Embryonic facial prominence (tissue), 1 donor: ENCODE measurements around the gene DYNC2LI1.

Experiments
- DNase-seq: peaks from one replicate; pipeline ENCODE4 v3.0.0-alpha.2; 2016; ENCODE audit errors: extremely low spot score

The DYNC2LI1 gene

GRCh38 chr2:43814711-43815110, 40.9 kb downstream of the DYNC2LI1 start:
- no peak for DNase-seq

GRCh38 chr2:43818761-43819160, 44.9 kb downstream of the DYNC2LI1 start:
- no peak for DNase-seq

GRCh38 chr2:43819491-43820163, 45.8 kb downstream of the DYNC2LI1 start:
- DNase-seq, result no peak

GRCh38 chr2:43822839-43823238, 49.0 kb downstream of the DYNC2LI1 start:
- no peak for DNase-seq

DNA sequence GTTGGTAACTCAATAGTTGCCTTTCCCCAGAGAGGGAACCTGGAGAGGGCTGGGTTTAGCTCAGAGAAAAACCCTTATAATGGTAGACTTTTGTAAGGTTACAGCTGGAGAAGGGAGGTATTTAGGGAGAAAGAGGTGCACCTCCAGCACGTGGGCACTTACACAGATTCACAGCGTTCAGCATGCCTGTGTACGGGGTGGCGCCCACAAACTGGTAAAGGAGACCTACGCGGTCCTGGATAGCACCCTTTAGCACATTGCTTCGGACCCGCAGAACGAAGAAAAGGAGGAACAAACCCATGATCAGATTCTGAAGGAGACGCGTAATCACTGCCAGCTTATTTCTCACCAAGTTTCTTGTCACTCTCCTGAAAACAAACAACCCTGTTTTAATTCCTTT, 49.9 kb downstream of the DYNC2LI1 start:
- DNase-seq, result no peak

DNA sequence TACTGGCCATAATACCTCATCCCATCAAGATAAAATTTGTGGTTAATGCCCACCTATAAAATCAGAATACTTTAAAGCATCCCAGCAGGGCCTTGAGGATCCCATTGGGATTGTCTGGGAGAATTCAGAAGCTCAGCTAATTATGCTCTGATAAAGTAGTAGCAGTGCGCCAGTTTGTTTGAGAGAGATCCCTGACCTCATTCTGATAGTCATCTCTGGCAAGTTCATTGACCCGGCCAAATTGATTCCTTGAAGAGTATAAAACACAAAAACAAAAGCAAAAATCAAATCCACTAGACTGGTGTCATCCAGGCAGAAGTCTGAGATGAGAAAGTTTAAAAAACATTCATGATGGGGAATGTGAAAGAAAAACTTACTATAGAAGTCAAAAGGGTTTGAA, 50.7 kb downstream of the DYNC2LI1 start:
- DNase-seq, result no peak

GRCh38 chr2:43824951-43825493, 51.2 kb downstream of the DYNC2LI1 start:
- DNase-seq, result no peak

GRCh38 chr2:43825841-43826240, 52.0 kb downstream of the DYNC2LI1 start:
- DNase-seq, result no peak

- no peak for DNase-seq
Measured at GRCh38 chr2:43826305-43827250, 52.7 kb downstream of the DYNC2LI1 start.

GRCh38 chr2:43831543-43832294, 57.9 kb downstream of the DYNC2LI1 start:
- DNase-seq, result no peak

DNA sequence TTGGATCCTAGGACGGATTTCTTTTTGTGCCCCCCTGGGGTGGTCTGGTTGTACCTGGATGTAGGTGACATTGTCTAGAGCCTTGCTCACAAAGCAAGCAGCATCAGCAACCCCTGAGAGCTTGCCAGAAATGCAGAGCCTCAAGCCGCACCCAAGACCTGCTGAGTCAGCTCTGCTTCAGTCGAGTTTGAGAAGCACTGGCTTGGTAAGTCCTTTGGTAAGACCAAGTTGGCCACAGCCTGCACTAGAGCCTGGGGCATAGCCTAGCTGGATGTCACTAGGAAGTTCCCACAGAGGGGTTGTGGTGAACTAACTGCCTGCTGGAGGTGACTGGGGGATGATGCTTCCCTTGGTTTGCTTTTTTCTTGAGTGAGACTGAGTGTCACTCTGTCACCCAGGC, 58.6 kb downstream of the DYNC2LI1 start:
- no peak for DNase-seq

GRCh38 chr2:43837033-43837432, 63.2 kb downstream of the DYNC2LI1 start:
- no peak for DNase-seq

GRCh38 chr2:43837831-43838559, 64.2 kb downstream of the DYNC2LI1 start:
- DNase-seq, result no peak

DNA sequence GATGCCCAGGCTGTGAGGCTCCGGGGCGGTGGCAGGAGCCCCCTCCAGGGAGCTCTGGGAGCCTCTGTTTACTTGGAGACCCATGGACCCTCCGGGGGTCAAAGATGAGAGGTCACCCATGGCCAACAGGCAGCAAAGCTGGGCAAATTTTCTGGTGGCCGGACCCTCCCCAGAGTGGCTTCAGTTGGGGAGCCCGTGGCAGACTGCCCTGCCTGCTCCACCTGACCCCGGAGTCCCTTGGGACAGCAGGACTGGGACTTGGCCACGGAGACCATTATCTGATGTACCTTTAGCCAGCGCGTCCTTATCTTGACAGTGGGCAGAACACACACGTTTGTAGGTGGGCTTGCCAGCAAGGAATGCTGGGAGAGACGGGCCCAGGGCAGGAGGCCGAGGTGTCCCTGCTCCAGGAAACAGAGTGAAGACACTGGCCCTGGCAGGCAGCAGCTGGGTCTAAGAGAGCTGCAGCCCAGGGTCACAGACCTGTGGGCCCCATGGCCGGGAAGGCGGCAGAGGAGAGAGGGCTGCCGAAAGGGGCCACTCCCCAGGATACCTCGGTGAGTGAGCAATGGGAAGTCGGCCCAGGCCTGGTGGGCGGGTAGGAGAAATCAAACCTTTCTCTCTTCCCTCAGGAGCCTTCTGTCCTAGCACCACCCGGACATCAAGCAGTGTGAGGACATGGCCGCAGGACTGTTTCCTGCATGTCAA, 64.9 kb downstream of the DYNC2LI1 start, which contains the start of the genes ABCG5 and ABCG8:
ABCG5 (minus strand) TSS at position 280 of the 708 bp plus-strand sequence; CDS start at position 120, 160 bp downstream.
ABCG8 (plus strand) TSS at position 412 of the 708 bp plus-strand sequence; CDS start at position 495, 83 bp downstream.
- no peak for DNase-seq

DNA sequence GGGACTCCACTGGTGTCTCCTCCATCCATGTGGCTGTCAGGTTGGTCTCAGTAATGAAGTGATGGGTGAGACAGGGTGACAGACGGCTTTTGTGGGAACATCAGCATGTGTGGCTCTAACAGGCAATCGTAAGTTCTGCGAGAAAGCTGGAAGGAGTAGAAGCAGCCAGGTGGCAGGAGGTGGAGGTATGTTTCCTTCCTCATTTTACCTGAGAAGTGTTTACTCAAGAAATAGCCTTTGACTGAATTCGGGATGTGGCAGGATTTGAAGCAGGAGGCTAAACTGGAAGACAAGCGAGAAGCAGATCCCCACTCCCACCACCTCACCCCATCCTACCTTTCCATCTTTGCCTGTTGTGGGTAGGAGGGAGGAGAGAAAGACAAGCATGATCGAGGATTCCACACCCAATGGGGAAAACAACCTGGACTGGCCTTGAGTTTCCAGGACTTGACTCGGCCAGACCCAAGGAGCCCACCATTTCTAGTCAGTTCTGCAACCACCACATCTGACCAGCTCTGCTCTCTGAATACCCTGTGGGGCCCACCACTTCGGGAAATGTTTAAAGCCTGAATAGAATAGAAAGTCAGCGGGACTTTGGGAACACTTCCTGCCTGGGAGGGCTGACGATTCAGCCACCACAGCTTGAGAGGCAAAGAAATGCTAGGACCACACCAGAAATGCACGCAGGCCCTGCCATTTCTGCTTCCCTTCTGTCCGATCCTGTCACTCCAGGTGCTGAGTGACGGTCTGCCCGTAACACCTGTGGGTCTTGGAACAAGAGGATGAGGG, 66.1 kb downstream of the DYNC2LI1 start:
- no peak for DNase-seq

DNA sequence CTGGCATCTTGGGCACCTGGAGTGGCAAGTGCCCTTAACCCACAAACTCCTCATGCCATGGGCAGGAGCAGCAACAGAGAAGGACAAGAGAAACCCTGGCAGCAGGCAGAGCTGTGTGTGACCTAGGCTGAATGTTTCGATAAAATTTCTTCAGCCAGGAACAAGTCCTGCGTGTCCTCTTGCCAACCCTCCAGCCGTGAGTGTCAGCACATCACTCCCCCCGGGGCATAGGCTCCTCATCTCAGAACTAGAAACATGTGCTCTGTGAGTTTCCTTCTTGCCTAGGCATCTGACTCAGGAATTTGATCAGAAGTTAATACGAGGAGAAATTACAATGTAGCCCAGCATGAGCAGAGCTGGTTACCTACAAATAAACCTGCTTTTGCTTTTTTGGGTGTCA, 67.1 kb downstream of the DYNC2LI1 start:
- DNase-seq, result no peak

GRCh38 chr2:43841949-43842865, 68.4 kb downstream of the DYNC2LI1 start:
- DNase-seq, result no peak

DNA sequence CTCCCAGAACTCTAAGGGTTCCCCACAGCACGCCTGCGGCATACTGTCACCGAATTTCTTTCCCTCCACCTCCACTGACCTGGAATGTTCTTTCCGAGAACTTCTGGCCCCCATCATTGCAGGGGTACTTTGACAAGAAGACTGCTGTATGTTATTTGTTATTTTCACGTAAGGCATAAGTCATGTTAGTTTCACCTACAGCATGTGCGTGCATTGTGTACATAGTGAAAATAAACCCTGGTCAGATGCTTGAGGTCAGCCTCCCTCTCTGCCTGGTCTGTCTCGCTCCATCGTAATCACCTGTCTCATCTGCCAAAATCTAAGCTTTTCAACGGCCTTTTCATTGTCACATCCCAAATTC, 69.0 kb downstream of the DYNC2LI1 start:
- no peak for DNase-seq

GRCh38 chr2:43845181-43845580, 71.3 kb downstream of the DYNC2LI1 start:
- DNase-seq, result no peak
